Mucosa of gallbladder (tissue), 1 donor: Measurements from ENCODE around the gene ZBTB5. TPM values are rescaled to one million over a fixed set of nuclear protein-coding genes. Genes with fewer than 3 reads are reported as not detected.
"Not testable (repeated sequence)": the region's sequence is repeated elsewhere in the genome, so short reads cannot be mapped to it uniquely, and the experiment has no call there.

ENCODE experiments used
- DNase-seq: peaks from one replicate; pipeline ENCODE4 v3.0.0-alpha.2; 2020; ENCODE audit warnings: low spot score
- total RNA-seq: library from RNA; stranded (reverse); gene quantifications from one replicate; pipeline ENCODE4 v1.2.1, GENCODE V29; 2021
- donor health status: DM: no; HTN: no; CAD: no.

ZBTB5 gene
- total RNA-seq, 1 donor from 2014 or later, result 12.1 TPM

GRCh38 chr9:37452611-37453010 is 12.6 kb downstream of the ZBTB5 start:
- DNase-seq, result no peak

DNA sequence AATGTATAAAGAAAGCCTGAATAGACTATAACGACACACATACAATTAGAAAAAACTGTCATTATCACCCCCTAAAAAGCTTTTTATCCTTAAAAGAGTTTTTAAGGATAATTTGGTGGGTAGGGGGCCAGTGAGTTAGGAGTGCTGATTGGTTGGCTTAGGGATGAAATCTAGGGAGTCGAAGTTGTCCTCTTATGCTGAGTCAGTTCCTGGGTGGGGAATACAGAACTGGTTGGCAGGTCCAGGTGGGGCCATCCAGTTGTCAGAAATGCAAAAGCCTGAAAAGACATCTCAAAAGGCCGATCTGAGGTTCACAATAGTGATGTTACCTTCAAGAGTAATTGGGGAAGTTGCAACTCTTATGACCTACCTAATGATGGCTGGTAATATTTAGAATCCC is 13.6 kb downstream of the ZBTB5 start:
- DNase-seq, result no peak

- DNase-seq, result no peak
Measured at GRCh38 chr9:37449862-37450632, 15.2 kb downstream of the ZBTB5 start.

GRCh38 chr9:37447111-37447510 is 18.1 kb downstream of the ZBTB5 start:
- no peak for DNase-seq

- DNase-seq, result no peak
Measured at GRCh38 chr9:37446401-37446800, 18.8 kb downstream of the ZBTB5 start.

GRCh38 chr9:37445832-37446231 is 19.4 kb downstream of the ZBTB5 start:
- no peak for DNase-seq

DNA sequence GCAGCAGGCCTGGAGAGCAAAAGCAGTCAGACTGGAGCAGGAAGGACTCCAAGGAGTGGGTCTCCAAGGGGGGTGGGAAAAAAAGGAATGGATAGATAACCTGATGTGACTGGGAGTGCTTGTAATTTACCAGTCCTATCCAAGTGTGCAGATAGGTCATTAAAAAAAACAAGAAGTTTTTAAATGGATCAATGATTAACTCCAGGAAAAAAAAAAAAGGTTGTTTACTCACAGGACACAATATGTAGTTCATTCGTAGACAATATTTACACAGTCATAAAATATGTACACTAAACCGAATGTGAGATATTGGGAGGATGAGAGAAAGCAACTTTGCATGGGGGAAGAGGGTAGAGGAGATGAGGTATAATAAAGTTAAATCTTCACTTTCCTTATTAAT is 20.4 kb downstream of the ZBTB5 start:
- no peak for DNase-seq

- DNase-seq, result no peak
Measured at GRCh38 chr9:37443566-37443965, 21.7 kb downstream of the ZBTB5 start.

- DNase-seq, result no peak
Measured at GRCh38 chr9:37442556-37442955, 22.7 kb downstream of the ZBTB5 start.

GRCh38 chr9:37441776-37442370 is 23.4 kb downstream of the ZBTB5 start:
- DNase-seq, result no peak

GRCh38 chr9:37438359-37438758 is 26.9 kb downstream of the ZBTB5 start:
- no peak for DNase-seq

GRCh38 chr9:37437621-37438020 is 27.6 kb downstream of the ZBTB5 start:
- no peak for DNase-seq

DNA sequence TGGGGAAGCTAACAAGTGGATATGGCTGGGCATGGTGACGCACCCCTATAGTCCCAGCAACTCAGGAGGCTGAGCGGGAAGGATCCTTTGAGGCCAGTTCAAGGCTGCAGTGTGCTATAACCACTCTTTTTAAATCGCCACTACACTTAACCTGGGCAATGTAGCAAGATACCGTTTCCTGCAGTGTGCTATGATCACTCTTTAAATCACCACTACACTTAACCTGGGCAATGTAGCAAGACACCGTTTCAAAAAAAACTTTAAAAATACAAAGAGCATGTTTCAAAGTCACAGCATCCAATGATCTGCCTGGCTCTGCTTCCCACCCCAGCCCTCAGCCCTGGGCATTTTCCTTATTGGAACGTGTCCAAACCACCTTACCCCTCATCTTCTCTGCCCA is 28.2 kb downstream of the ZBTB5 start:
- no peak for DNase-seq

- no peak for DNase-seq
Measured at GRCh38 chr9:37436540-37436939, 28.7 kb downstream of the ZBTB5 start.

DNA sequence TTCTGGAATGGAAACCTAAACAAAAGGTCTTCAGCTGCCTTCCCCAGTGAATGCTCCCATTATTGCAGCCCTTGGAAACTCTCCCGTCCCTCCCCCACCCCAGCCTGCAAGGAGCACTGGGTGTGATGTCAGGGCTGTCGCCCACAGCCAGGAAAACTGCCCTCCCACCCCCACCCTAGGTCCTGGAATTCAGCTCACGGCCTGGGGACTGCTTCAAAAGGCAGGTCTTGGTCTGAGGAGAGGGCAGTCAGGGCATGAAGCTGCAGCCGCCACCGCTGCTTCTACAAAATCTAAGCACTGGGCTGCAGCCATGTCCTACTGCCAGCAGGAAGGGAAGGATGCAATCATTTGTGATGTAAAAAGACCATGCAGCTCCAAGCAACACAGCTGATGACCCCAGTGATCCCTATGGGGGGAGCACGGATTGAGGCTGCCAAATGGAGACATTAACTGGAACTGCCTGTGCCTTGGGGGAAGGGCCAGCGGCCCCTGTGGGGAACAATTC is 31.3 kb downstream of the ZBTB5 start:
- DNase-seq, result no peak

- no peak for DNase-seq
Measured at GRCh38 chr9:37432020-37432419, 33.2 kb downstream of the ZBTB5 start.

- no peak for DNase-seq
Measured at GRCh38 chr9:37430841-37431597, 34.2 kb downstream of the ZBTB5 start.

GRCh38 chr9:37429441-37430285 is 35.6 kb downstream of the ZBTB5 start:
- DNase-seq, result no peak

DNA sequence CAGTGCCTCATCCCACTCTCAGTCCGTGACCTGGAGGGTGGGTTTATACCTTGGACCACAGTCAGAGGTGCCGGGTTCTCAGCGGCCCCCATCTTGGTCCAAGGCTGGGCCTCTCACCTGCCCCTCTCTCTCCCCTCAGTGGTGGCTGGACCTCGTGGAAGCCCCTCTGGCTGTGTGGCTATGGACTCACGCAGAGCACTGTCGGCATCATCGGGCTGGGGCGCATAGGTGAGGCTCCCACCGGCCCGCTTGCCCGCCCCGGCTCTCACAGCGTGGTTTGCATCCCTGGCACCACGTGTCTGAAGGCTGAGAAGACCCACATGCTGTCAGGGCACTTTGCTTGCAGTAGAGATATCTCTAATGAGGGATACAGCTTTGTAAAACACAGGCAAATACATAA is 36.9 kb downstream of the ZBTB5 start:
- no peak for DNase-seq

GRCh38 chr9:37426846-37427245 is 38.4 kb downstream of the ZBTB5 start:
- no peak for DNase-seq

- DNase-seq, result not testable (repeated sequence)
Measured at GRCh38 chr9:37426431-37426830, 38.8 kb downstream of the ZBTB5 start.

DNA sequence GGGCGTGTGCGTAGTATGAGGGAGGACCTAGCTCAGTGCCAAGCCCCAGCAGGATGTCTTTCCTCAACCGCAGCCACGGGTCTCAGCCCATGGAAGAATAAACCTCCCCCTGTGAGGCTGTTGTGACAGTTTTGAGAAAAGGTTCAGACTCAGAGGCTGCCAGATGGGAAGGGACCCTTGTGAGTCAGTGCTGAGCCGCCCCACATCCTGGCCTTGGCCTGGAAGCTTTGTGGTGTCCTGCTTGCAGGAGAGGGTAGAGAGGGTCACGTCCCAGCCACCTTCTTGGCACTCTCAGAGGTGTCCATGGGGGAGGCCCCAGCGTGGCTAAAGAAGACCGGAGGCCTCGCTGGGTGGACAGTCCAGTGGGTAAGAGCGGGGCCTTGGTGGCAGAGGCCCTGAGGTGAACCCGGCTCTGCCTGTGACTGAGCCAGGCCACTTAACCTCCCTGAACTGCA is 39.9 kb downstream of the ZBTB5 start:
- no peak for DNase-seq
